GM18505 (cell line): ENCODE results near the gene MAP3K5.

Experiments used
- ATAC-seq: cut with Tn5 transposase; IDR thresholded peaks from one replicate; pipeline ENCODE4 v1.9.1; 2021; ENCODE audit not compliant: unreplicated experiment
- POLR2A ChIP-seq: IDR thresholded peaks from 4 replicates; pipeline ENCODE4 v1.6.1; 2011; ENCODE audit warnings: borderline replicate concordance; ENCODE audit not compliant: insufficient read depth, insufficient read length; ENCODE audit errors: extremely low read depth

The MAP3K5 gene

DNA sequence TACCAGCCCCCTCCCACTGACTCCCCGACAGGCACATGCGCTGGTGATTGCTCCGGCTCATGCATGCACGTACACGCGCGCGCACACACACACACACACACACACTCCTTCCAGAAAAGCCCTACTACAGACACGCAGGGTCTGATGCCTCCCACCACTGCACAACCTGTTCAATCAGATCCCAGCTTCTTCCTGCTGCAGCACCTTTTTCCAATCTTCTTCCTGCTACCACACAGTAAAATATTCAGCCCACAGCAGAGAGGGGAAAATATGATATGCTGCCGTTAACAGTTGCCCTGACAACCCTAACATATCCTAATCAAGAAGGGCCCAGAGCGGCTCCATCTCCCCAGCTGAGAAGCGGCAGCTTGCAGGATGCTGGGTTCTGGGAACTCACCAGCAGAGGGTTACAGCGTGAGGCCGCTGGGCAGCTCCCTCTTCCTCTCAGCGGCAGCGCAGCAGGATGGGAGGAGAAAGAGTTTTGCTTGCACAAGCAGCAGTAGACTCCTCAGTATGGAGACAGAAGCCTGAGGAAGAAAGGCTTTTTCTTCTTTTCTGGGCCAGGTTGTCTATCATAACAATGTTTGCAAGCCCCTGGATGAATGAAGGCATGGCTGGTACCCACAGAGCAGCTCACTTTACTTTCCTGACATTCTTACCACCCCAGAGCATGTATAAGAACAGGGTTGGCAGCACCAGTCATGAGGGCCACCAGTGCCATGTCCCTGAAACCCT, 265.9 kb downstream of the MAP3K5 start:
- TF ChIP-seq POLR2A, result no peak
- no peak for ATAC-seq

DNA sequence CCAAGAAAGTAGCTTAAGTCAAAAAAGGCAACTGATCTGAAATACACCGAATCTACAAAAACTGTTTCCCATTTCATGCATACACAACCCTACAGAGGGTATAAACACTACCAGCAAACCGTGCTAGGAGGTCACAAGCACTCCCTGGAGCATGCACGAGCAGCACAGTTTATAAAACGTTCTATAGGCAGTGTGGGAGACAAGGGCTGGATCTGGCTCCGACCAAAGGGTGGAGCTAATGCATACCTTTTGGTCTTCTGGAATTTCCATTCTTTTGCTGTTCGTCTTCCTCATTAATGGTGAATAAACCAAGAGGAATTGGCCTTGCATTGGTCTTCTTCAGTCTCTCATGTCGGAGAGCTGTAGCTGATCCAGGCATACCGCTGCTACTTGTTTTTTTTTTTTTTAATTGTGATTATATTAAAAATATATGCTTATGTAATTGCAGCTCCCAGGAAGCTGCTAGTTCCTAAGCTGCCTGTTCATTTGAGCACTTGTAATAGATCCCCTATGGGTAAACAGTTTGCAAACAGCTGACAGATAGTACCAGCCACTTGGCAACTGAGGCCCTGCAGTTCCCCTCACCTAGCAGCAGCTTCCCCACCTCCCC, 266.6 kb downstream of the MAP3K5 start:
- TF ChIP-seq POLR2A, result no peak
- no peak for ATAC-seq

DNA sequence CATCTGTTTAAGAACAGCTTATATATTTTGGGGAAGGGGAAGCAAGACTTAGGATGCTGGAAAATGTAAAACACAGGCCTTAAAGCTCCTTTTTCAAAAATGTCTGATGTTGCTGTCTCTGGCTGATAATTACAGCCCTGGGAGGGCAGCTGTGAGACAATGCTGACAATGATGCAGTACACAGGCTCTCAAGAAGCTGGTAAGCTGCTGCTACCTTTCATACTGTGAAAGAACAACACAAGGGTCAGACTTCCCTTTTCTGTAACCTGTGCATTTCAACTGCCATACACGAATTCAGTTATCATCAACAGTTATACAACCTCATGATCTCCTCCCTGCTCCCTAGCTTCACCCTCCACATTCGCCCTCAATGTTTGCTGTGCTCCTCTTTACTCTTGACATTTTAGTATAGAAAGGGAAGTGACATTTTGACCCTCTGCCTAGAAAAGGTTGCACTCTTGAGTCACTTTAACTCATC, 267.3 kb downstream of the MAP3K5 start:
- ATAC-seq, result no peak
- TF ChIP-seq POLR2A, result no peak

DNA sequence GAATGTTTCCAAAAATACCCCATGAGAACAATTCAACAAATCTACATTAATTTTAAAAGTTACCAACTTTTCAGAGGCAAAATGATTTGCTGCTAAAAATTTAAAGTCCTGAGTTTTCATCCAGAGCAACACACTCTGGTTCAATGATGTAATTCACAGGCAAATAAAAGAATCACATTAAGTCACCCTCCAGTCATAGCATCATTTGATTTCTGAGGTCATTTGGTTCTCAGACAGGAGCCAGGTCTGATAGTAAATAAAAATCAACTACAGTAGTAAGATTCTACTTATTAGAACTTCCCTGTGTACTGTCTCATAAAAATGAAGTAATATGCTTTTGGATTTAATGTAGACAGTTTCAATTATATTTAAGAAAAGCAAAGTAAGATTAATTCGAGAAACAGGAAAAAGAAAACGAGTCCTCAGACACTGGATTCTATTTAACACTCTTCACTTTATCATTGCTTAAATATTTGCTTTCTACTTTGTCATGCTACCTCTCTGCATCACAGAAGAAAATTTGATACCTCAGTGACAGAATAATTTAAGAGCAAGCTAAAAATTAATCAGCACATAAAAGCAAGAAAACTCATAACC, 267.8 kb downstream of the MAP3K5 start:
- ATAC-seq, result no peak

DNA sequence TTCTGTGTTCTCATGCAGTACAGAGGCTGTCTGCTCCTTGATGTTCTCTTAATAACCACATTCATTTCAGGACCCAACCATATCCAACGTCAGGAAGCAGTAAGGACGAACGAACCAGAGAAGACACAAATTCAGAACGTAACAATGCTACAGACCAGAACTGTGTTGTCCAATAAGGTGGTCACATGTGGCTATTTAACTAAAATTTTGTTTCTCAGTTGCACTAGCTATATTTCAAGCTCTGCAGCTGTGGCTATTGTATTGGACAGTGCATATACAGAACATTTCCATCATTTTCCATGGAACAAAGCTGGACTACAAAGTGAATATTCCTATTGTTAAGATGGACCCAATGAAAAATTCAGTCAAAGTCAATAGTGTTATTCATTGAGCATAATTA, 269.1 kb downstream of the MAP3K5 start:
- no peak for ATAC-seq
- no peak for TF ChIP-seq POLR2A

More for the DNA sequence above, 267.8 kb downstream of the MAP3K5 start:
- no peak for TF ChIP-seq POLR2A

DNA sequence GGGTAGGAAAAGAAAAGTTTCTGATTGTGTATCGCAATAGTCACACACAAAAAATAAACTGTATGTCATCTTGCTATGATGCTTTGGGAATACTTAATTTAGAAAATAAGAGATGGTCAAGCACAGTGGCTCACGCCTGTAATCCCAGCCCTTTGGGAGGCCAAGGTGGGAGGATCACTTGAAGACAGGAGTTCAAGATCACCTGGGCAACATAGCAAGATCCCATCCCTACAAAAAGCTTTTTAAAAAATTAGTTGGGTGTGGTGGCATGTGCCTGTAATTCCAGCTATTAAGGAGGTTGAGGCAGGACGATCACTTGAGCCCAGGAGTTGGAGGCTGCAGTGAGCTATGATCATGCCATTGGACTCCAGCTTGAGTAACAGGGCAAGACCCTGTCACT, 269.6 kb downstream of the MAP3K5 start:
- ATAC-seq, result no peak
- no peak for TF ChIP-seq POLR2A

DNA sequence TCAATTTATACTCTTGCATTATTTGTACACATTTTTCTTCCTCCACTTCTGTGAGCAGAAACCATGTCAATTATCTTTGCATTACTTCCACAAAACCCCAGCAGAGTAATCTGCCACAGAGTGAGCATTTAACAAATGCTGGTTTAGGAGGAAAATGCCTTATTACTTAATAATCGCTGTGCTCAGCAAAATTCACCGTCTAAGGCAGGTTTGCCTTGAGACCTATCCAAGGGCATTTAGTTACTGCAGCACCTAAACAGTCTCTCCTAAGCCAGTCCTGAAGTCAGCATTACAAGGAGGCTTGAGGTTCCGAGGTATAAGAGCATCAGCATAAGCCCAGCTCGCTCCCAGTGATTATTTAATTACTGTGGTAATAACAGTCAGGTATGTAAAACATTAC, 270.4 kb downstream of the MAP3K5 start:
- ATAC-seq, result no peak
- no peak for TF ChIP-seq POLR2A

DNA sequence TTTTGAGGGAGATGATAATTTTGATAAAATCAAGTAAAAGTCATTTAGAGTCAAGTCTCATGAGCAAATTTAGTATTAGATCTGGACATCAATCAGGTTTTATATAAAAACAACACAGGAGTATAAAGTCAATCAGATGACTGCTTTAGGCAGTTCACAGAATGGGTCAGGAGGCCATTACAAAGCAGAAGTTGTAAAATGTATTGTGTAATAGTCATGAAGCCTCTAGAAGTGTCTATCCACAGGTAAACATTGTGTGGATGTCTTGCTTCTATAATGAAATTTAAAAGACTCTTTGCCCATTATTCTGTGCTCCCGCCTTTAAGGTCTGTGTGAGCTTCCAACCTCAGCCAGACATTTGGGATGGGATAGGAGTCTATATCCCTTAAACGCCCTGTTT, 270.9 kb downstream of the MAP3K5 start:
- no peak for TF ChIP-seq POLR2A
- ATAC-seq, result no peak

DNA sequence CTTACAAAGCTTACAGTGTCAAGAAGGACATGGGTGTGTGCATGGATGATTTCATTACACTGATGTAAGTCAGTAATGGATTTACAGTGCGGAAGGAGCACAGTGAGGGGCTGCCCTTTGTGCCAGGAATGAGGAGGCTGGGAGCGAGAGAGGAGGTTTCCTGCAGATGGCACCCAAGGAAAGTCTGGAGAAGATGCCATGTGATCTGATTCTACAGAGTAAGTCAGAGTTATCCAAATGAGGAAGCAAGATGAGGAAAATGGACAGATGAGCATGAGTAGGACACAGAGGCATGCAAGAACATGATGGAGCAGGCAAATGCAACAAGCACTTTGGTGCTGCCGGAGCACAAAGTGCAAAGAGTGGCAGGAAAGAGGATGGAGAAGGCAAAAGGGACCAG, 271.8 kb downstream of the MAP3K5 start:
- no peak for ATAC-seq
- no peak for TF ChIP-seq POLR2A

DNA sequence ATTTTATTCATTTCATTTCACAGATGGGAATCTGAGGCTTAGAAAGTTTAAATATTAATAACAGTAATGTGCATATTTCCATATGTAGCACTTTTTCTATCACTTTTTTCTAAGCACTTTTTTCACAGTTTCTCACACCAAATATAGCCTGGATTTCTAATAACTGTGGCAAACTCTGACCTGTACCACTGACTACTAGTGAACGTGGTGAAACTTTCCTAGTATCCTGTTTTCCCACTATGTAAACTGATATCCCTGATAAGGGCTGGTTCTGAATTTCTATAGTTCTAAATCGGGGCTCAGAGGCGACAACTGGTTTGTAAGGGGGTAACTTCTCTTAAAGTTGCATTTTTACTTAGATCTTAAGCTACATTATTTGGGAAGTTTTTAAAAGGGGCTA, 274.7 kb downstream of the MAP3K5 start:
- TF ChIP-seq POLR2A, result no peak
- no peak for ATAC-seq

DNA sequence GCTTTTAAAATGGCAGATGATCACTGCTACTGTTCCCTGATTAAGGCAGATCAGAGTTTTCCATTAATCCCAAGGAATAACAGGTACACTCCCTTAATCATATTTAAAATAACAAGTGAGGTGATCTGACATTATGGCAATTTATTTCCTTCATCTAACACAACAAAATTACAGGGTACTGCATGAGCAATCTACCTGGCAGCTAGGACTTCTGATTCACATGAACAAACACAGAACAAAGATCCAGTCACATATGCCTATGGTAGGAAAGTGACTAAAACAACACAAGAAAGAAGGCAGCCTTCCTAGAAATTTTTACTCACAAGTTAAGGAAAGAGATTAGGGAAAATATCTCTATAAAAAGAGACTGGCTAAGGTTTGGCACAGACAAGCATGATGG, 275.3 kb downstream of the MAP3K5 start:
- ATAC-seq, result no peak
- no peak for TF ChIP-seq POLR2A

DNA sequence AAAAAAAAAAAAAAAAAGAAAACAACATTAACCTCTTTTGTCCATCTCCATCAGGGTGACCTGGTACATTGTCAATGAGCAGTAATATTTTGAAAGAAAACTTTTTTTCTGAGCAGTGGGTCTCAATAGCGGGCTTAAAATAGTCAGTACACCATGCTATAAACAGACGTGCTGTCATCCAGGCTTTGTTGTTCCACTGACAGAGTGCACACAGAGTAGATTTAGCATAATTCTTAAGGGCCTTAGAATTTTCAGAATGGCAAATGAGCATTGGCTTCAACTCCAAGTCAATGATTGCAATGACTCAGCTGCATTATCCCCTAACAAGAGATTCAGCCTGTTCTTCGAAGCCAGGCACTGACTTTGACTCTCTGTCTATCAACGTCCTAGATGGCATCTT, 277.7 kb downstream of the MAP3K5 start:
- no peak for ATAC-seq
- TF ChIP-seq POLR2A, result no peak

DNA sequence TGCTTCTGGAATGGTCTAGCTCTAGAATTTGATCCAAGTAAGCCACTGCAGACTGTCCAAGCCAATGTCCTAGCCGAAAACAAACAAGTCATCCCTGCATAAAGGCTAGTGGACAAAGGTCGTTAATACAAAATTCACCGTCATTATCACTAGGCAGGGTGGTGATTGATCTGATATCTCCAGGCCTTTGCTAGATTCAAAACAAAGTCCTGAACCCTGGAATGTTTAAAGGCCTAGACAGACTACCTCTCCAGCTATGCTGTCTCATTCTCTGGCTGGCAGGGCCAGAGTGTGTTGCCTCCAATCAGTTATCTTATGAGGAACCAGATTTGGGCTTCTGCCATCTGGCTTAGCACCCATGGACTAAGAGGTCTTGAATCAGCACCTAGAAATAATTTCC, 280.4 kb downstream of the MAP3K5 start:
- no peak for ATAC-seq
- no peak for TF ChIP-seq POLR2A

DNA sequence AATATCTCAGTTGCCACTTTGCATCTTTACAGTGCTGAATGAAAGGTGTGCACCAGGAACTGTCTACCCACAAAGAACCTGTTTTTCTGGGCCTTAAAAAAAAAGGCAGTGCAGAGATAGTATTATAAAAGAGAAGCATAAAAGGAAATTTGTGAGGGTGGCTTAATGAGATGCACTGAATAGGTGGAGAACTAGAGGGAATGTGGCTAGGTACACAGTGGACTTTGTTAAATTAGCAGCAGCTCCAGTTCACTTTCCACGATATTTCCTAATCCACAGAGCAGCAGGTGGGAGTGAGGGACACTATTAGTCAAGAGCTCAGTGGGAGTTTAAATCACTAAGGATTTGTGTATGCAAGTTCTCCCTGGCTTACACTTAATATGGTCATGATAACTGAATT, 280.9 kb downstream of the MAP3K5 start:
- no peak for TF ChIP-seq POLR2A
- no peak for ATAC-seq

DNA sequence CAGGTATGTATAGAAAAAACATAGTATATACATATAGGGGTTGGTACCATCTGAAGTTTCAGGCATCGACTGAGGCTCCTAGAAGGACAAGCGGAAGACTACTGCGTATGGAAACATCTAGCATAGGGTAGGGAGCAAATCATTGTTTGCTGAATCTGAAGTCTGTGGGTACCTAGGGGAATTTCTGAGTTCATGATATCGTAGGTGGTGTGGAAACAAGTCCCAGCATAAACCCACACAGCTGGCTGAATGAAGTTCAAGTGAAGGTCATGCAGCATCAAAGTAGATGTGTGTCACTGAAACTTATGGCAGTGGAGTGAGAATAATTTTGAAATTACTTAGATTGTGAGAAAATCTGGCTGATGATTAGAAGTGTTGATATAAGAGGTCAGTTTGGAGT, 281.5 kb downstream of the MAP3K5 start:
- TF ChIP-seq POLR2A, result no peak
- ATAC-seq, result no peak

DNA sequence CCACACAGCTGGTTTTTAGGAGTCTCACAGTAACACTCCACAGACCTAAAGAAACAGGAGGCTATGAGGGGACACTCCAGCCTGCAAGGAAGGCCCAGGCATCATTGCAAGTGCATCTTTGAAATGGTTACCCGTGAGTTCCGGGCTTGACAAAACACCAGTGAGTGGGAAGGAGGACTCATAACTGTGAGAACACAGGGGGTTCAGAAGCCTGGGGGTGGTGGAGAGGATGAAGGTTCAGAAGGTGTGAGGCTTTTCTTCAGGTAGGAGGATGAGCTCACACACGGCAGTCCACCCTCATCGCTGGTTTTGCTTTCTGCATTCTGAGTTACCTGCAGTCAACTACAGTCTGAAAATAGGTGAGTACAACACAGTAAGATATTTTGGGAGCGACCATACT, 282.0 kb downstream of the MAP3K5 start:
- no peak for ATAC-seq
- TF ChIP-seq POLR2A, result no peak
